HG03354 (cell line): Measurements from ENCODE around the gene DENND4B.
"Not testable (repeated sequence)": the region's sequence is repeated elsewhere in the genome, so short reads cannot be mapped to it uniquely, and the experiment has no call there.

Experiments used
- ATAC-seq: cut with Tn5 transposase; IDR thresholded peaks from one replicate; pipeline ENCODE4 v1.9.1; 2021; ENCODE audit warnings: mild to moderate bottlenecking; ENCODE audit not compliant: unreplicated experiment, poor library complexity, severe bottlenecking

Gene DENND4B

DNA sequence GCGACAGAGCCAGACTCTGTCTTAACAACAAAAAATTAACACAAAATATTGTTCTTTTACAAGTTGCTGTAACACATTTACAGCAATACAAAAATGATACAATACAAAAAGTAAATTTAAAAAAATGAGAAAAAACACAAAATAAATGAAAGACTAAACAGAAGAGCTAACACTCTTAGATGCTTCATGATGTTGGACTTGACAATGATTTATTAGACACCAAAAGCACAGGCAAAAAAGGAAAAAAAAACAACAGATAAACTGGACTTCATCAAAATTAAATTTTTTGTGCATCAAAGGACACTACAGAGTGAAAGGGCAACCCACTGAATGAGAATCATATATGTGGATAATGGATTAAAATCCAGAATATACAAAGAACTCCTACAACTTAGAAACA is 40.1 kb downstream of the DENND4B start:
- ATAC-seq: no peak

DNA sequence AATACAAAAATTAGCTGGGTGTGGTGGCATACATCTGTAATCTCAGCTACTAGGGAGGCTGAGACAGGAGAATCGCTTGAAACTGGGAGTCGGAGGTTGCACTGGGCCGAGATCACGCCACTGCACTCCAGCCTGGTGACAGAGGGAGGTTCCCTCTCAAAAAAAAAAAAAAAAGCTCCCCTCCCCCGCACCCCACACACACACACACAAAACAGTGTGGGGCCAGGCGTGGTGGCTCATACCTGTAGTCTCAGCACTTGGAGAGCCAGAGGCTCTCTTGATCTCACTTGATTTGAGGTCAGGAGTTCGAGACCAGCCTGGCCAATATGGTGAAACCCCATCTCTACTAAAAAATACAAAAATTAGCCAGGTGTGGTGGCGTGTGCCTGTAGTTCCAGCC is 40.6 kb downstream of the DENND4B start:
- ATAC-seq: not testable (repeated sequence)

DNA sequence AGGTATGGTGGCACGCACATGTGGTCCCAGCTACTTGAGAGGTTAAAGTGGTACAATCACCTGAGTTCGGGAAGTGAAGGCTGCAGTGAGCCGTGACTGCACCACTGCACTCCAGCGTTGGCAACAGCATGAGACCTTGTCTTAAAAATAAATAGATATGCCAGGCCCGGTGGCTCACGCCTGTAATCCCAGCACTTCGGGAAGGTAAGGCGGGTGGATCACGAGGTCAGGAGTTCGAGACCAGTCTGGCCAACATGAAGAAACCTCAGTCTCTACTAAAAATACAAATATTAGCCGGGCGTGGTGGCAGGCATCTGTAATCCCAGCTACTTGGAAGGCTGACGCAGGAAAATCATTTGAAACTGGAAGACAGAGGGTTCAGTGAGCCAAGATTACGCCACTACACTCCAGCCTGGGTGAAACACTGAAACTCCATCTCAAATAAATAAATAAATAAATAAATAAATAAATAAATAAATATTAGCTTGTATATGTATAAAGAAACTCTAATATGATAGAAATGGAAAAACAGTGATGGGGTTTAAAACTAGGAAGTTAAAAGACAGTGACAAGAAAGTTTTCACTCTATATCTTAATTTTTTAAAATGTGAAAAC is 42.6 kb downstream of the DENND4B start:
- ATAC-seq: no peak

DNA sequence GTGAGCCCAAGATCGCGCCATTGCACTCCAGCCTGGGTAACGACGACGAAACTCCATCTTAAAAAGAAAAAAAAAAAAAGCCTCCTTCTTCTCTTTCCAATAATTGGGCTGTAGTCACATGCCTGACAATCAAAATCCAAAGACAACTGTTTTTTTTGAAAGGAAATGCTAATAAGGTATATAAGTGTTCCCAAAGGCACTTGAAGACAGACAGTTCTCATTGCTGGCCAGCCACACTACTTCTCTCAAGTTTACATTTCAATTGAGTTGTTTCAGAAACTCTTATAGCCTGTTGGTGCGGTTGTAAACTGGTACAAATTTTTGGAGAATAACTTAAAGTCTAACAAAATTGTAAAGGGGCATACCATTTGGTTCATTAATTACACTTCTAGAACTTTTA is 47.0 kb downstream of the DENND4B start:
- ATAC-seq: no peak

DNA sequence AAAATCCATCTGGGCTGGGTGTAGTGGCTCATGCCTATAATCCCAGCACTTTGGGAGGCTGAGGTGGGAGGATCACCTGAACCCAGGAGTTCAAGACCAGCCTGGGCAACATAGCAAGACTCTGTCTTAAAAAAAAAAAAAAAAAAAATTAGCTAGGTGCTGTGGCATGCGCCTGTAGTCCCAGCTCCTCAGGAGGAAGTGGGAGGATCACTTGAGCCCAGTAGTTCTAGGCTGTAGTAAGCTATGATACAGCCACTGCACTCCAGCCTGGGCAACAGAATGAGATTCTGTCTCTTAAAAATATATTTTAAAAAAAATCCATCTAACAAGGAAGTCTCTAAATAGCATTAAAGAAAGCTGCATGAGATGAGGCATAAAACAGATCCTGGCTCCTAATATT is 50.7 kb downstream of the DENND4B start:
- not testable (repeated sequence) for ATAC-seq

DNA sequence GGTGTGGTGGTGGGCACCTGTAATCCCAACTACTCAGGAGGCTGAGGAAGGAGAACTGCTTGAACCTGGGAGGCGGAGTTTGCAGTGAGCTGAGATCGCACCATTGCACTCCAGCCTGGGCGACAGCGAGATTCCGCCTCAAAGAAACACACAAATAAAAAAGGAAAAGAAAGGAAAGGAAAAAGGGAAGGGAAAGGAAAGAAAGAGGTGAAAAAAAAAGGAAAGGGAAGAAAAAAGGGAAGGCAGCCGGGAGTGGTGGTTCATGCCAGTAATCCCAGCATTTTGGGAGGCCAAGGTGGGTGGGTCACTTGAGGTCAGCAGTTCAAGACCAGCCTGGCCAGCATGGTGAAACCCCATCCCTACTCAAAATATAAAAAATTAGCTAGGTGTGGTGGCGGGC is 55.5 kb downstream of the DENND4B start:
- not testable (repeated sequence) for ATAC-seq

DNA sequence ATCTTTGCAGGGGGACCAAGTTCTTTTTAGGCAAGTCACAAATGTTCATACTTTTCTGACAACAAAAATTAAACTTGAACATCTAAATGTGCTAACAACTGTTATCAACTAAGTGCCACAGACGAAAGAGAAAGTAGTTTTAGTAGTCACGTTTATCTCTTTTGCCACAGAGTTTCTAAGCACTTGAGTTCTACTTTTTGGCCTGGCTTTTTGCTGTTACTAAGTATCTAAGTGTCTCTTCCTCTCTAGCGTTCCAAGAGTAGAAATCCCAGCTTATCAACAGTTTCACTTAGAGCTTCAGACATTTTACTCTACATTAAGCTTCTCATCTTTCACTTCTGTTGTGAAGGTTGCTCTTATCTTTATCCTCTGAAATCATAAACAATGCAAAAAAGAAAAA is 58.0 kb downstream of the DENND4B start:
- ATAC-seq: no peak

DNA sequence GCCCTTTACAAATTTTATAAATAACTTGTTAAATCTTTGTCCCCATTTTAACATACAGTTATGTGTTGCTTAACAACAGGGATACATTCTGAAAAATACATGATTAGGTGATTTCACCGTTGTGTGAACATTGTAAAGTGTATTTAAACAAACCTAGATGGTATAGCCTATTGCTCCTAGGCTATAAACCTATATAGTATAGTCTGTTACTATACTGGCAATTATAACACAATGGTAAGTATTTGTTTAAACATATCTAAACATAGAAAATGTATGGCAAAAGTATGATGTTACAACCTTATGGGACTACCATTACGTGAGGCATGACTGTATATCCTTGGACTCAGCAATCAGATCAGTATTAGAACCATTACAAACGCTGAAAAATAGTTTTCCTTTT is 60.4 kb downstream of the DENND4B start:
- no peak for ATAC-seq

DNA sequence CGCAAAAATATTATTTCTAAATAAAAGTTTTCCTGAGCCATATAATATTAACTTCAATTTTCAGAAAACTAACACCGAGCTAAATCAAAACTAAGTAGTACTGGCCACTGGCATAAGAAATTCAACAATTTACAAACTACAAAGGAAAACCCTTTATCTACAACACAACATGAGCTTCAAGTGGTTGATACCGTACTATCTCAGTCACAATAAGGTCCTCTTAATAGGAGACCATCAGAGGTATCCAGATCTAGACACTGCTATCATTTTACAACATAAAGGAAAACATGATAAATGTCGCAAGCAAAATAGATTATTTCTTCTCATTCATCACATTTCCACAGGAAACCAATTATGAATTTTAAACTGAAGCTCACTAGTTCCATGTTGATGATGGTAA is 63.3 kb downstream of the DENND4B start:
- ATAC-seq: no peak

DNA sequence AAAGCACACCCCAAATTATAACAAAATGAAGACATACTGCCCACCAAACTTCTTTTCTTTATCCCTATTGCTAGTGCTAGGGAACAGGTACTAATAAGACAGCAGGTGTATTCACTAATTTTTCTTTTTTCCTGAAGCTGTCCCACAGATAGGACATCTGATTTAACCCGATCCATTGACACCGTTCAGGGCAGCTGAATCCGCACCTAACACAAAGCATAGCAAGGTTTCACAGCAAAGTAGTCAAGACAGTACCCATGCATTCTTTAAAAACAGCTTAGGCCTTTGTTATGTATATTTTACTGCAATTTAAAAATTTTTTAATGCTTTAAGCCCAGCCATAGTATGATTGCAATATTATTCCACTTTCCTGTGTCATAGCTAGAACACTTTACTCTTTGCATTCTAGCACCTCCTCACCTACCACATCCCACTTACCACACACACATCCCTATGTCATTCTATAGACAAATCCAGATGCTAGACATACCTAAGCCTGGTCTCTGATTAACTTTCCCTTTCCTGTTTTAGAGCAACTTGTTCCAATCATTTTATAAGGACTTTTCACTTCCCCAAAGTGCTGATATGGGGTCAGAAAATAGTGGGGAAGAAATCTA is 64.1 kb downstream of the DENND4B start:
- no peak for ATAC-seq

DNA sequence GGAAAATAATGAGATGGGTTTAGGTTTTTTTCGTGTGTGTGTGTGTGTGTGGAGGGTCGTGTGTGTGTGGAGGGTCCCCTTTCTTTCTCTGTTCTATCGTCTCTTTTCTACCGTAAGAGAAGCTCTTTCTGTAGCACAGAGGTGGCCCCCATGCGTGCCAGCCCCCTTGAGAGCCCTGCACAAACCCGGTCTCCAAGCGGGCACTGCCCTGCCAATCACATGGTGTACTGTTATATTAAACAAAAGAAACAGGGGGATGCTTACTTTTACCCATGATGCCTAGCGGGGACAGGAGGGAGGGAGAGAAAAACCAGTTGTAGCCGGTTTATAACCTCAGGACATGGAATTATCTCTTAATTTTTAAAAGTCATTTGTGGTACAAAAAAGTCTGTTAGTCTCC is 64.8 kb downstream of the DENND4B start:
- ATAC-seq: no peak

DNA sequence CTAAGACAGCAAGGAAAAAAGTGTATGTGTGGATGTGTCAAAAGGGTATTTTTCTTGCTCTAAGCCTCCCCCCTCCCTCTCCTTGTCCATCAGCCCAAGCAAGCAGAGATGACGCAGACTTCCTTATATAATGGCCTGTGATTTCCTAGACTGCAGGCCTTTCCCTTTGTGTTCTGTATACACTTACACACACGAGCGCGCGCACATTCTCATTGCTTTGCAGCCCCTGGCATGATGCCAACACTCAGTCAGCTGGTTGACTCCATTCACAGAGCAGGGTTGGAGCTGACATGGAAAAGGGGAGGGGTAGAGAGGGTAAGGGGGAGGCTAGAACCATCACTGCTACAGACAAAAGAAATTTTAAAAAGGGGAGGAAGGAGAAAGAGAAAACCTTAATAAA is 65.6 kb downstream of the DENND4B start:
- ATAC-seq: no peak

DNA sequence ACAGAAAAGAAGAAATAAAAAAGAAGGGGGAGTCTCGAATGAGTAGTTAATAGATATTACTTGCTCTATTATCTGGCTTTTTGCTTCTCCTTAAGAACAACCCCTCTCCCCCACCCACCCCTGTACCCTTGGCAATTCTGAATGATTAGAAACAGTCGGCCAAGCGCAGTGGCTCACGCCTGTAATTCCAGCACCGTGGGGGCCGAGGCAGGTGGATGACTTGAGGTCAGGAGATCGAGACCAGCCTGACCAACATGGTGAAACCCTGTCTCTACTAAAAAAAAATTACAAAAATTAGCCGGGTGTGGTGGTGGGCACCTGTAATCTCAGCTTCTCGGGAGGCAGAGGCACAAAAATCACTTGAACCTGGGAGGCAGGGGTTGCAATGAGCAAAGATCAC is 66.5 kb downstream of the DENND4B start:
- ATAC-seq: no peak
